ENCODE measurements around the gene FES. TPM values are rescaled to one million over a fixed set of nuclear protein-coding genes. Genes with fewer than 3 reads are reported as not detected.

FES gene
- polyA plus RNA-seq, 2 of the 4 experiments (the other 2 are of a cell fraction) = 0.39 to 0.50 TPM

- TF ChIP-seq ZFP36 (IDR thresholded peaks at IDR 0.05; ENCODE audit: borderline replicate concordance, partially characterized antibody) (no peak), ZC3H11A (IDR thresholded peaks at IDR 0.05) (peak; percentile 2; the same call in 1 of the 2 replicates), EHMT2 (IDR thresholded peaks at IDR 0.05; ENCODE audit: low read depth) (no peak), RCOR1 (IDR thresholded peaks at IDR 0.05; ENCODE audit: low read depth, low read length) (no peak), KDM1A (IDR thresholded peaks at IDR 0.05; ENCODE audit: low read depth) (peak; percentile 31; the same call in 1 of the 2 replicates), MAFK (IDR thresholded peaks at IDR 0.05; ENCODE audit: partially characterized antibody) (no peak), MAZ (IDR thresholded peaks at IDR 0.05; ENCODE audit: borderline replicate concordance, low read depth, low read length) (no peak), BCL3 (IDR thresholded peaks at IDR 0.05) (peak; percentile 54; the same call in 1 of the 3 replicates), TP53 (CRISPR knock-in tag; IDR thresholded peaks at IDR 0.05) (no peak), NR3C1 (IDR thresholded peaks at IDR 0.05) (no peak), EHF (CRISPR knock-in tag; IDR thresholded peaks at IDR 0.05) (no peak), POLR2A (IDR thresholded peaks at IDR 0.05; ENCODE audit: low read length) (peak; percentile 73), CEBPB (IDR thresholded peaks at IDR 0.05) (no peak), HOXA7 (CRISPR knock-in tag; IDR thresholded peaks at IDR 0.05) (no peak), MYC (IDR thresholded peaks at IDR 0.05; ENCODE audit: borderline replicate concordance, low read length) (peak; percentile 56; the same call in 1 of the 2 replicates), BHLHE40 (IDR thresholded peaks at IDR 0.05; ENCODE audit: low read depth, low read length) (no peak), HOXB13 (CRISPR knock-in tag; IDR thresholded peaks at IDR 0.05; ENCODE audit: low read depth) (0 out of 2 replicates have a peak, but pooled peaks have one; percentile 27), PBX3 (IDR thresholded peaks at IDR 0.05) (peak; percentile 35; the same call in 1 of the 2 replicates), CHD4 (IDR thresholded peaks at IDR 0.05; ENCODE audit: borderline replicate concordance) (no peak), HEYL (CRISPR knock-in tag; IDR thresholded peaks at IDR 0.05) (no peak), SREBF2 (IDR thresholded peaks at IDR 0.05) (no peak), GATA3 (IDR thresholded peaks at IDR 0.05; ENCODE audit: borderline replicate concordance) (0 out of 2 replicates have a peak, but pooled peaks have one; percentile 34), SMC3 (IDR thresholded peaks at IDR 0.05) (peak; percentile 45), CBX8 (IDR thresholded peaks at IDR 0.05) (no peak), HMGXB4 (CRISPR knock-in tag; IDR thresholded peaks at IDR 0.05; ENCODE audit: borderline replicate concordance) (peak; percentile 92; the same call in 1 of the 2 replicates), HES2 (IDR thresholded peaks at IDR 0.05) (no peak), JUNB (IDR thresholded peaks at IDR 0.05) (no peak), EP300 (IDR thresholded peaks at IDR 0.05) (no peak), HDAC2 (IDR thresholded peaks at IDR 0.05) (no peak), FOSL2 (IDR thresholded peaks at IDR 0.05) (no peak), FOSL2 (CRISPR knock-in tag; IDR thresholded peaks at IDR 0.05) (no peak), E2F6 (IDR thresholded peaks at IDR 0.05; ENCODE audit: borderline replicate concordance, low read depth) (peak; percentile 53), CTCF (IDR thresholded peaks at IDR 0.05) (peak; percentile 95), TFCP2L1 (CRISPR knock-in tag; IDR thresholded peaks at IDR 0.05) (no peak), RAD21 (conservative IDR thresholded peaks at IDR 0.05 in 1 of 2, IDR thresholded peaks at IDR 0.05 in 1 of 2) (peak; percentile 26 to 39; a peak in 2 of 5 replicates), USF2 (IDR thresholded peaks at IDR 0.05) (no peak), FOXS1 (CRISPR knock-in tag; IDR thresholded peaks at IDR 0.05) (no peak; the same call in 1 of the 2 replicates)
Measured at GRCh38 chr15:90931828-90932659, 47.7 kb downstream of the FES start, which contains the start of gene HDDC3 (continued).
